K562 (cell line): ENCODE data around the gene RPP21. TPM values are rescaled to one million over a fixed set of nuclear protein-coding genes. Genes with fewer than 3 reads are reported as not detected.

ENCODE experiments used
- ASH1L ChIP-seq: fragments of 450-650 bp; IDR thresholded peaks from 2 replicates; pipeline ENCODE4 v1.6.1; 2018; ENCODE audit warnings: borderline replicate concordance, mild to moderate bottlenecking, low read depth; ENCODE audit not compliant: partially characterized antibody
- BHLHE40 ChIP-seq: IDR thresholded peaks from 2 replicates; pipeline ENCODE4 v1.6.1; 2011; ENCODE audit warnings: low read length, improper control_type of control experiment
- E2F4 ChIP-seq: sonication (generic); formaldehyde crosslinking; IDR thresholded peaks from 2 replicates; pipeline ENCODE4 v1.8.0; 2022; ENCODE audit warnings: mild to moderate bottlenecking, low read depth, missing genetic modification reagents
- GTF2A2 ChIP-seq: IDR thresholded peaks from 2 replicates; pipeline ENCODE4 v1.6.1; 2016; ENCODE audit warnings: mild to moderate bottlenecking, missing genetic modification characterization, missing compliant biosample characterization
- MAFF ChIP-seq: IDR thresholded peaks from 2 replicates; pipeline ENCODE4 v1.6.1; 2012; ENCODE audit warnings: low read length, improper control_type of control experiment
- SAFB2 ChIP-seq: fragments of 200-400 bp; formaldehyde crosslinking; IDR thresholded peaks from 2 replicates; pipeline ENCODE4 v1.6.1; 2018; ENCODE audit warnings: borderline replicate concordance, low read length, low read depth, moderate library complexity; ENCODE audit not compliant: severe bottlenecking
- ZBTB11 ChIP-seq, 3 experiments: fragments of 200-800 bp in 1 of 3; fragments of 250-450 bp in 1 of 3; fragments of 450-650 bp in 1 of 3; sonication (Bioruptor Pico) in 1 of 3; sonication (Bioruptor generic) in 1 of 3; formaldehyde crosslinking in 1 of 3; IDR thresholded peaks; 2 replicates each; pipeline versions ENCODE4 v1.6.1 to v1.8.0; 2016 to 2022; ENCODE audit warnings: mild to moderate bottlenecking in 2 of 3, missing genetic modification characterization in 2 of 3, missing compliant biosample characterization in 1 of 3, moderate library complexity in 1 of 3
- ZNF408 ChIP-seq: fragments of 250-450 bp; sonication (Bioruptor Pico); IDR thresholded peaks from 2 replicates; pipeline ENCODE4 v1.4.0; 2020; ENCODE audit warnings: low read depth, mild to moderate bottlenecking, moderate library complexity
- ZNF592 ChIP-seq: fragments of 450-650 bp; IDR thresholded peaks from 2 replicates; pipeline ENCODE4 v1.6.1; 2017; ENCODE audit warnings: antibody characterized with exemption, mild to moderate bottlenecking
- ZNF668 ChIP-seq: fragments of 250-450 bp; sonication (Bioruptor Pico); IDR thresholded peaks from 2 replicates; pipeline ENCODE4 v1.8.0; 2022; ENCODE audit warnings: mild to moderate bottlenecking, inconsistent platforms
- polyA plus RNA-seq, 8 experiments: library from polyadenylated mRNA; depleted of rRNA in 4 of 8; stranded (reverse) in 5 of 8; unstranded in 3 of 8; fragments of >200 nt; fragmentation: Nextera tagmentation in 2 of 8; fragmentation: Illumina TruSeq in 1 of 8; extraction: Ambion mirVana in 2 of 8; extraction: Trizol in 1 of 8; gene quantifications; 2 replicates each; pipeline versions ENCODE4 v1.2.1 to v1.2.3, GENCODE V29; 2011 to 2014; ENCODE audit warnings: inconsistent platforms in 1 of 8, missing spikeins in 1 of 8
- total RNA-seq, 7 experiments: library from RNA; depleted of rRNA in 6 of 7; stranded (reverse); fragments of >200 nt in 6 of 7; fragmentation: Illumina TruSeq in 2 of 7; extraction: Trizol in 2 of 7; gene quantifications; 2 replicates each; pipeline versions ENCODE4 v1.2.1 to v1.2.3, GENCODE V29; 2011 to 2021; ENCODE audit warnings: low replicate concordance in 1 of 7

RPP21 gene
- total and polyA plus RNA-seq, 9 of the 15 experiments (the other 6 are each of a cell fraction or from before 2014, with no cell fraction given) = 62.1 to 362 (median 166) TPM

DNA sequence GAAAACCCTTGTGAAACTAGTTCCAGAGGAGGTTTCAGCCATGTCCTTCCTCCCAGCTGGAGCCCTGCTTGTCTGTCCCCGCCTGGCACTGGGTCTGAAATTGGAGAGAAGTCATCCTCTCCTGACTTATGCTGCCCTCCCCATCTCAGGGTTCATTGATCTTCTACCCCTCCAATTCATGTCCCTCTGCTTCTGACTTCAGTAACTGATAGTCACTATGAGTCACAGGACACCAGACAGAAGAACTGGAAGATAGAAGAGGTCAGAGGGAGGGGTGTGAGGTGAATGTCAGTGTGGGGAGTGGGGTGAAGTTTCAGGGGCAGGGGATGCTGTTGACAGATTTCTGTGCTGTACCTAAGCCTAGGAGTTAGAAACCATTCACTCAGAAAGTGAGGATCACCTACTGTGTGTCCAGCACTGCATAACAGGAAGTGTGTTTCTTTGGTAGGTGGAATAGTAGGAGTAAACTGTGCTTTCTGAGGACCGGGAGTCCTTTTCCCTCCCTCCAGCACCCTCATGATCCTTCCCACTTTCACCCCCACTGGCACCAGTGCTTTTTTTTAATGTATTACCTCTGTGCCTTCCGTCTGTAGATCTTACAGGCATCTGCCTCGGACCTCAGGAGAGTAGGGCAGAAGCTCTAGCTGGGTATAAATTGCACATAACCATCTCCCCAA is 627 bp upstream of the RPP21 start (continued):
- no peak for TF ChIP-seq SAFB2
- TF ChIP-seq ZNF668 (CRISPR knock-in tag) = no peak
- no peak for TF ChIP-seq BHLHE40
- peak; percentile 41; the same call in 1 of the 2 replicates for TF ChIP-seq ZNF592
- peak; percentile 26 for TF ChIP-seq ASH1L
- TF ChIP-seq GTF2A2 (tag) = no peak
- TF ChIP-seq E2F4 = no peak
- TF ChIP-seq MAFF = no peak
- TF ChIP-seq ZNF408 = no peak
- TF ChIP-seq ZBTB11 (CRISPR knock-in tag; IDR thresholded peaks at IDR 0.05) = no peak
